Ishikawa (cell line): ENCODE data around the gene RGS8.

Experiments
- CREB1 ChIP-seq: IDR thresholded peaks from 2 replicates; pipeline ENCODE4 v1.6.1; 2012; ENCODE audit warnings: low read depth
- EP300 ChIP-seq: IDR thresholded peaks from 2 replicates; pipeline ENCODE4 v1.6.1; 2012; ENCODE audit warnings: borderline replicate concordance
- FOXM1 ChIP-seq: IDR thresholded peaks from 2 replicates; pipeline ENCODE4 v1.6.1; 2012; ENCODE audit warnings: low read depth, borderline replicate concordance
- NFIC ChIP-seq: IDR thresholded peaks from 2 replicates; pipeline ENCODE4 v1.6.1; 2012
- RAD21 ChIP-seq: IDR thresholded peaks from 2 replicates; pipeline ENCODE4 v1.6.1; 2012; ENCODE audit warnings: low read depth
- TAF1 ChIP-seq: IDR thresholded peaks from 2 replicates; pipeline ENCODE4 v1.6.1; 2012; ENCODE audit warnings: low read depth, mild to moderate bottlenecking
- TEAD4 ChIP-seq: IDR thresholded peaks from 2 replicates; pipeline ENCODE4 v1.6.1; 2012
- TF ChIP-seq, protein P1 (sequence below): IDR thresholded peaks from 2 replicates; pipeline ENCODE4 v1.6.1; 2012; ENCODE audit warnings: low read depth, mild to moderate bottlenecking
- TF ChIP-seq, protein P2 (sequence below): IDR thresholded peaks from 2 replicates; pipeline ENCODE4 v1.6.1; 2012

DNA sequence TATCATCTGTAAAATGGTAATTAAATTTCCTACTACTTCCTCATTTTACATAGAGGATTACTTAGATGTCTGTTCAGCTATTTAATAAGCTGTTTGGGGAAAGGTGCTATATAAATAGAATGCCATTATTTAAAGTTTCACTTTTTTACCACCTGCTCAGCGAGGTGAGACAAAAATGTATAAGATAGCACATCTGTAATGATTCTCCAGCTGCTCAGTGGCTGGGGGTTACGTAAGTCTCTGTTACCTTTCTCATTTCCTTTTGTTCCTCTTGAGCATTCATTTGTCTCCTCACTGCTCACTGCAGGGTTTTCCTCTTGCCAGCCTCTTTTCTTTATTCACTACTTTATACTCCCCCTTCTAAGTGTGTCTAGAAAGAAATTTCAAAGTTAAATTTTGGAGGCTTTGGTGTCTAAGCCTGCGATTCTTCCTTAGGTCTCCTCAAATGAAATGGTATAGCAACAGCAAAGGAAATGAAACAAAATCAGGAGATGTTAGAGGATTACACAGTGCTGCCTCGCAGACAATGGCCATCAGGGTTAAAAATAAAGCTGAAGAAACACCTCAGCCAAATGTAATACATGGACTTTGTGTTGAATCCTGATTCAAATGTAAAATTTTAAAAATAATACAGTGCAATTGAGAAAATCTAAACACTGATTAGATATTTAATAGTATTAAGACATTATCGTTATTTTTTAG is 6.8 kb downstream of the RGS8 start:
- TF ChIP-seq CREB1 (no peak), NFIC (no peak), FOXM1 (no peak), RAD21 (no peak), TEAD4 (no peak), EP300 (no peak), TAF1 (no peak)
- TF ChIP-seq, protein P1, sequence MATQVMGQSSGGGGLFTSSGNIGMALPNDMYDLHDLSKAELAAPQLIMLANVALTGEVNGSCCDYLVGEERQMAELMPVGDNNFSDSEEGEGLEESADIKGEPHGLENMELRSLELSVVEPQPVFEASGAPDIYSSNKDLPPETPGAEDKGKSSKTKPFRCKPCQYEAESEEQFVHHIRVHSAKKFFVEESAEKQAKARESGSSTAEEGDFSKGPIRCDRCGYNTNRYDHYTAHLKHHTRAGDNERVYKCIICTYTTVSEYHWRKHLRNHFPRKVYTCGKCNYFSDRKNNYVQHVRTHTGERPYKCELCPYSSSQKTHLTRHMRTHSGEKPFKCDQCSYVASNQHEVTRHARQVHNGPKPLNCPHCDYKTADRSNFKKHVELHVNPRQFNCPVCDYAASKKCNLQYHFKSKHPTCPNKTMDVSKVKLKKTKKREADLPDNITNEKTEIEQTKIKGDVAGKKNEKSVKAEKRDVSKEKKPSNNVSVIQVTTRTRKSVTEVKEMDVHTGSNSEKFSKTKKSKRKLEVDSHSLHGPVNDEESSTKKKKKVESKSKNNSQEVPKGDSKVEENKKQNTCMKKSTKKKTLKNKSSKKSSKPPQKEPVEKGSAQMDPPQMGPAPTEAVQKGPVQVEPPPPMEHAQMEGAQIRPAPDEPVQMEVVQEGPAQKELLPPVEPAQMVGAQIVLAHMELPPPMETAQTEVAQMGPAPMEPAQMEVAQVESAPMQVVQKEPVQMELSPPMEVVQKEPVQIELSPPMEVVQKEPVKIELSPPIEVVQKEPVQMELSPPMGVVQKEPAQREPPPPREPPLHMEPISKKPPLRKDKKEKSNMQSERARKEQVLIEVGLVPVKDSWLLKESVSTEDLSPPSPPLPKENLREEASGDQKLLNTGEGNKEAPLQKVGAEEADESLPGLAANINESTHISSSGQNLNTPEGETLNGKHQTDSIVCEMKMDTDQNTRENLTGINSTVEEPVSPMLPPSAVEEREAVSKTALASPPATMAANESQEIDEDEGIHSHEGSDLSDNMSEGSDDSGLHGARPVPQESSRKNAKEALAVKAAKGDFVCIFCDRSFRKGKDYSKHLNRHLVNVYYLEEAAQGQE, result no peak
- TF ChIP-seq, protein P2, sequence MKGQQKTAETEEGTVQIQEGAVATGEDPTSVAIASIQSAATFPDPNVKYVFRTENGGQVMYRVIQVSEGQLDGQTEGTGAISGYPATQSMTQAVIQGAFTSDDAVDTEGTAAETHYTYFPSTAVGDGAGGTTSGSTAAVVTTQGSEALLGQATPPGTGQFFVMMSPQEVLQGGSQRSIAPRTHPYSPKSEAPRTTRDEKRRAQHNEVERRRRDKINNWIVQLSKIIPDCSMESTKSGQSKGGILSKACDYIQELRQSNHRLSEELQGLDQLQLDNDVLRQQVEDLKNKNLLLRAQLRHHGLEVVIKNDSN, result no peak
